ENCODE results near the gene CTNNBL1. TPM values are rescaled to one million over a fixed set of nuclear protein-coding genes. Genes with fewer than 3 reads are reported as not detected.

The CTNNBL1 gene
- total RNA-seq, 1 donor = 19.5 TPM

GRCh38 chr20:37687478-37687805 lies 6.4 kb upstream of the CTNNBL1 start:
- Histone ChIP-seq H3K4me1 (ENCODE audit: insufficient read depth, low read length) (peaks cover 13% of the 10 kb centered on the region), H3K9me3 (ENCODE audit: low read depth, low read length) (peaks cover 2% of the 10 kb centered on the region), H2AFZ (ENCODE audit: low read length) (no peak overlapping the region), H3K36me3 (ENCODE audit: insufficient read depth, low read length) (no peaks in the 10 kb centered on the region), H3K27ac (ENCODE audit: low read depth, low read length) (peak overlapping the region; percentile 38), H3K27me3 (ENCODE audit: insufficient read depth, low read length) (no peaks in the 10 kb centered on the region), H3K4me3 (ENCODE audit: insufficient read depth, low read length) (no peak overlapping the region), H3K79me2 (ENCODE audit: insufficient read depth, low read length) (no peaks in the 10 kb centered on the region), H3K4me2 (ENCODE audit: insufficient read depth, low read length) (peak overlapping the region; percentile 14), H4K20me1 (ENCODE audit: insufficient read depth, low read length) (no peaks in the 10 kb centered on the region)
- no peak for TF ChIP-seq CTCF (IDR thresholded peaks at IDR 0.05; ENCODE audit: extremely low read depth, low read depth, low read length)
- DNase-seq (ENCODE audit: insufficient read length, low spot score, missing footprints) = no peak

- no peaks in the 10 kb centered on the region for H3K36me3 ChIP-seq (ENCODE audit: insufficient read depth, low read length)
- DNase-seq (ENCODE audit: insufficient read length, low spot score, missing footprints) = no peak
- peak overlapping the region; percentile 15 for H2AFZ ChIP-seq (ENCODE audit: low read length)
- no peaks in the 10 kb centered on the region for H4K20me1 ChIP-seq (ENCODE audit: insufficient read depth, low read length)
- peak overlapping the region; percentile 38 for H3K27ac ChIP-seq (ENCODE audit: low read depth, low read length)
- peaks cover 13% of the 10 kb centered on the region for H3K4me1 ChIP-seq (ENCODE audit: insufficient read depth, low read length)
- no peak for TF ChIP-seq CTCF (IDR thresholded peaks at IDR 0.05; ENCODE audit: extremely low read depth, low read depth, low read length)
- peak overlapping the region; percentile 14 for H3K4me2 ChIP-seq (ENCODE audit: insufficient read depth, low read length)
- H3K9me3 ChIP-seq (ENCODE audit: low read depth, low read length) = peaks cover 2% of the 10 kb centered on the region
- H3K79me2 ChIP-seq (ENCODE audit: insufficient read depth, low read length) = no peaks in the 10 kb centered on the region
- H3K4me3 ChIP-seq (ENCODE audit: insufficient read depth, low read length) = no peak overlapping the region
- no peaks in the 10 kb centered on the region for H3K27me3 ChIP-seq (ENCODE audit: insufficient read depth, low read length)
Measured at GRCh38 chr20:37688093-37688492, 5.7 kb upstream of the CTNNBL1 start.

- Histone ChIP-seq H3K36me3 (ENCODE audit: insufficient read depth, low read length) (no peaks in the 10 kb centered on the region), H3K27ac (ENCODE audit: low read depth, low read length) (no peak overlapping the region), H2AFZ (ENCODE audit: low read length) (no peak overlapping the region), H3K4me3 (ENCODE audit: insufficient read depth, low read length) (no peak overlapping the region), H4K20me1 (ENCODE audit: insufficient read depth, low read length) (no peaks in the 10 kb centered on the region), H3K4me2 (ENCODE audit: insufficient read depth, low read length) (no peak overlapping the region), H3K27me3 (ENCODE audit: insufficient read depth, low read length) (no peaks in the 10 kb centered on the region), H3K79me2 (ENCODE audit: insufficient read depth, low read length) (peaks cover 18% of the 10 kb centered on the region), H3K9me3 (ENCODE audit: low read depth, low read length) (peaks cover 2% of the 10 kb centered on the region), H3K4me1 (ENCODE audit: insufficient read depth, low read length) (peaks cover 22% of the 10 kb centered on the region)
- TF ChIP-seq CTCF (IDR thresholded peaks at IDR 0.05; ENCODE audit: extremely low read depth, low read depth, low read length) = no peak
- no peak for DNase-seq (ENCODE audit: insufficient read length, low spot score, missing footprints)
Measured at GRCh38 chr20:37690626-37691369, 3.0 kb upstream of the CTNNBL1 start.

- no peak overlapping the region for H3K27ac ChIP-seq (ENCODE audit: low read depth, low read length)
- TF ChIP-seq CTCF (IDR thresholded peaks at IDR 0.05; ENCODE audit: extremely low read depth, low read depth, low read length) = no peak
- H3K4me3 ChIP-seq (ENCODE audit: insufficient read depth, low read length) = no peak overlapping the region
- H3K9me3 ChIP-seq (ENCODE audit: low read depth, low read length) = no peaks in the 10 kb centered on the region
- H4K20me1 ChIP-seq (ENCODE audit: insufficient read depth, low read length) = no peaks in the 10 kb centered on the region
- H3K79me2 ChIP-seq (ENCODE audit: insufficient read depth, low read length) = peaks cover 31% of the 10 kb centered on the region
- no peak for DNase-seq (ENCODE audit: insufficient read length, low spot score, missing footprints)
- no peak overlapping the region for H3K4me2 ChIP-seq (ENCODE audit: insufficient read depth, low read length)
- no peaks in the 10 kb centered on the region for H3K27me3 ChIP-seq (ENCODE audit: insufficient read depth, low read length)
- H3K4me1 ChIP-seq (ENCODE audit: insufficient read depth, low read length) = peaks cover 18% of the 10 kb centered on the region
- peaks cover 4% of the 10 kb centered on the region for H3K36me3 ChIP-seq (ENCODE audit: insufficient read depth, low read length)
- H2AFZ ChIP-seq (ENCODE audit: low read length) = no peak overlapping the region
Measured at GRCh38 chr20:37692459-37693166, 1.2 kb upstream of the CTNNBL1 start.

Measured in osteoblast (primary cell).